Naive B cell (primary cell): ENCODE results near the gene XPO5. TPM values are rescaled to one million over a fixed set of nuclear protein-coding genes. Genes with fewer than 3 reads are reported as not detected.

Experiments
- ATAC-seq, 2 donors: fragments of 150-1000 bp; cut with Tn5 transposase; 2 replicates each; pipeline ENCODE4 v1.10.0; 2021; ENCODE audit warnings: low read depth in 2 of 2, mild to moderate bottlenecking in 2 of 2, moderate library complexity in 2 of 2
- DNase-seq: peaks from one replicate; pipeline ENCODE4 v3.0.0; 2022
- H3K27ac Mint-ChIP-seq, 6 donors: one replicate each; pipeline ENCODE4 v1.8.0; 2020 to 2022; ENCODE audit warnings: mild to moderate bottlenecking in 6 of 6, mixed read lengths in 6 of 6, moderate library complexity in 5 of 6, inconsistent platforms in 2 of 6
- H3K27me3 Mint-ChIP-seq, 3 donors: one replicate each; pipeline ENCODE4 v1.8.0; 2021 to 2022; ENCODE audit warnings: mixed read lengths in 3 of 3, mild to moderate bottlenecking in 1 of 3
- H3K36me3 Mint-ChIP-seq, 2 donors: one replicate each; pipeline ENCODE4 v1.8.0; 2020 to 2022; ENCODE audit warnings: mixed read lengths in 2 of 2, inconsistent platforms in 1 of 2, mild to moderate bottlenecking in 1 of 2
- H3K4me1 Mint-ChIP-seq, 3 donors: one replicate each; pipeline ENCODE4 v1.8.0; 2020 to 2022; ENCODE audit warnings: mixed read lengths in 3 of 3, inconsistent platforms in 1 of 3, mild to moderate bottlenecking in 1 of 3, moderate library complexity in 1 of 3
- H3K4me3 Mint-ChIP-seq, 8 donors: one replicate each; pipeline ENCODE4 v1.8.0; 2020 to 2022; ENCODE audit warnings: mild to moderate bottlenecking in 8 of 8, mixed read lengths in 8 of 8, moderate library complexity in 8 of 8, inconsistent platforms in 2 of 8
- H3K9me3 Mint-ChIP-seq, 7 donors: one replicate each; pipeline ENCODE4 v1.8.0; 2020 to 2022; ENCODE audit warnings: mixed read lengths in 7 of 7, mild to moderate bottlenecking in 5 of 7, inconsistent platforms in 2 of 7, moderate library complexity in 1 of 7
- polyA plus RNA-seq, 6 donors: library from polyadenylated mRNA; unstranded; fragments of 300-500 nt; fragmentation: Illumina TruSeq; gene quantifications; one replicate each; pipeline ENCODE4 v1.2.3, GENCODE V29; 2021; ENCODE audit warnings: low read depth in 6 of 6

XPO5 gene
- polyA plus RNA-seq, 6 donors from 2014 or later, result 5.0 to 15.3 (median 7.7) TPM

DNA sequence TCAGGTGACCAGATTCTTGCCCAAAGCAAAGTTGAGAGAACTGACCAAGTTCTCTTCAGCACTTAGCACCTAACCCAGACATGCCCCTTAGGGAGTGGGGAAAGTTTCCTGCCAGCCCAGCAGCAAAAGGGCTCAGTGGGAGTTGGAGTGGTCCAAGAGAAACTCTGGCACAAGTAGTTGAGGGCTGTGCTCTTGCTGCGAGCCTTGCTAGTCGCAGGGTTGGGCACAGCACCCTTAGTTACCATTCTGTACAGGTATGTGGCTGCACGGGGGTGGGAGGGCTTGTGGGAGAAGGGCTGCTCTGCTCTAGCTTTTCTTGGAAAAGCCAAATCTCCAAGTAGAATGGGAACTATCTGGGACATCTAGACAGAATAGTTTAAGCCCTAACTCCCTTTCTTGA is 52.6 kb downstream of the XPO5 start:
- H3K36me3 Mint-ChIP-seq, result peaks cover 15 to 17% of the 10 kb centered on the region in 2 donors
- no peaks in the 10 kb centered on the region for H3K27me3 Mint-ChIP-seq
- no peak overlapping the region for H3K27ac Mint-ChIP-seq
- DNase-seq (no peak), ATAC-seq (no peak)
- H3K9me3 Mint-ChIP-seq, result no peaks in the 10 kb centered on the region
- H3K4me1 Mint-ChIP-seq, result peaks cover 0 to 5% (median 0%) of the 10 kb centered on the region in 3 donors
- no peak overlapping the region for H3K4me3 Mint-ChIP-seq

DNA sequence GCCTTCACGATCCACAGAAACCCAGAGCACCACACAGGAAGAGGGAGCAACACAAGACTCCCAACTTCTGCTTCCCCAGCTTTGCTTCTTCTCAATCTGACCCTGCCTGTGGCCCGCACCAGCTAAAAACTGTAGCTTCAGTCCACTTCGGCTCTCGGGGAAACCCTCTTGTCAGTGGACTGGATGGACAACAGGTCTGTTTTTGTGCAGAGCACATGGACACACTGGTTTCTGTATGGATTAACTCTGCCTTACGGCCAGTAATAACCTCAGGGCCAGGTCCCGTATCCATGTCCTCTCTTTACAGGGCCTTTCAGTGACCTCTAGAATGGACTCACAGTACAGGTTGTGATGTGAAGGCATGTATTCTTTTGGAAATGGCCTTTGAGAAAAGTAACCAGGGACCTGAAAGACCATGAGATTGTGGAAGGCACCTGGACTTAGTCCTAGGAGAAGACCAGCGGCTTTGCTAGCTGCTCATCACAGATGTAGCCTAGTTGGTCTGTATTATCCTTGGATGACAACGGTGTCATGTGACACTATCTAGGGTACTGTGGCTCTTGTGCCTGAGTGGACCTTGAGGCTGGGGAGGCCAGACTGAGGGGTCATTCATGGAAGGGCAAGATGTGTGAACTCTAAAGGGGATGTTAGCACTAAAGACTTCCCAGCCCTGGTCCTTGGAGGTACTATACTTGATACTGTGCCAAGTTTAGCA is 53.1 kb downstream of the XPO5 start:
- ATAC-seq (no peak), DNase-seq (no peak)
- peaks cover 0 to 5% (median 0%) of the 10 kb centered on the region in 3 donors for H3K4me1 Mint-ChIP-seq
- H3K27ac Mint-ChIP-seq, result peak overlapping the region in 3 of 6 donors; percentile 24 to 44 (median 32)
- H3K27me3 Mint-ChIP-seq, result no peaks in the 10 kb centered on the region
- H3K9me3 Mint-ChIP-seq, result no peaks in the 10 kb centered on the region
- H3K4me3 Mint-ChIP-seq, result peak overlapping the region in 2 of 8 donors; percentile 53 to 64
- H3K36me3 Mint-ChIP-seq, result peaks cover 15 to 17% of the 10 kb centered on the region in 2 donors

DNA sequence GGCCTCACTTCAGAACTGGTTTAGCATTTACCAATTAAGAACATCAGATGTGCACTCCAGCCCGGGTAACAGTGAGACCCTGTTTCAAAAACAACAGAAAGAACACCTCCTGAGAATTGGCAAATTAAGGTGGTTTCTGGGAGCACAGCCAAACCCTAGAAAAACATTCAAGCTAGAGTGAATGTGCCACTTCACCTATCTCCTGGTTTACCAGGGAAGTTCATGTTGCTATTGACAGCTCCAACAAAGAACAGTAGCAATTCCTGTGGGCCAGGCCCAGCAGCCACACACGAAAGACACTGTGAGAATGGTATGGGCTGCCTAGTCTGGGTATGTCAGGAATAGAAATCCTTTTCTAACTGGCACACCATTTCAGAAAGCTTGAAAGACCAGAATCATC is 54.0 kb downstream of the XPO5 start:
- DNase-seq (no peak), ATAC-seq (no peak)
- peak overlapping the region in 1 of 8 donors; percentile 53 for H3K4me3 Mint-ChIP-seq
- no peaks in the 10 kb centered on the region for H3K27me3 Mint-ChIP-seq
- peaks cover 15 to 17% of the 10 kb centered on the region in 2 donors for H3K36me3 Mint-ChIP-seq
- H3K9me3 Mint-ChIP-seq, result no peaks in the 10 kb centered on the region
- H3K4me1 Mint-ChIP-seq, result peaks cover 0 to 5% (median 0%) of the 10 kb centered on the region in 3 donors
- no peak overlapping the region for H3K27ac Mint-ChIP-seq

DNA sequence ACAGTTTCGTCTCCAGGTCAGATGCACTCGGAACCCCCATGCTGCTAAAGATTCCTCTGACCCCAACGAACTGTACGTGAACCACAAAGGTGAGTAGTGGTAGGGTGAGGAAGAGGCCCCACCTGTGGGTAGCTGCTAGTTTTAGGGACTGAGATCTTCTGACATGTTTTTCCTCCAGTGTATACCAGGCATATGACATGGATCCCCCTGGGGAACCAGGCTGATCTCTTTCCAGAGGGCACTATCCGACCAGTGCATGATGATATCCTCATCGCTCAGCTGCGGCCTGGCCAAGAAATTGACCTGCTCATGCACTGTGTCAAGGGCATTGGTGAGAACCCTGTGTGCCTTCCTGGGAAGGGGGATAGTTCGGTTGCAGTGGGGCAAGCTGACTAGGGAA is 55.7 kb downstream of the XPO5 start:
- Mint-ChIP-seq H3K4me3 (peak overlapping the region in 1 of 8 donors; percentile 20), H3K9me3 (no peaks in the 10 kb centered on the region), H3K27me3 (no peaks in the 10 kb centered on the region), H3K4me1 (peaks cover 13% of the 10 kb centered on the region in 3 donors), H3K36me3 (peaks cover 5 to 12% of the 10 kb centered on the region in 2 donors), H3K27ac (peak overlapping the region in 1 of 6 donors; percentile 15)
- no peak for ATAC-seq
- no peak for DNase-seq

DNA sequence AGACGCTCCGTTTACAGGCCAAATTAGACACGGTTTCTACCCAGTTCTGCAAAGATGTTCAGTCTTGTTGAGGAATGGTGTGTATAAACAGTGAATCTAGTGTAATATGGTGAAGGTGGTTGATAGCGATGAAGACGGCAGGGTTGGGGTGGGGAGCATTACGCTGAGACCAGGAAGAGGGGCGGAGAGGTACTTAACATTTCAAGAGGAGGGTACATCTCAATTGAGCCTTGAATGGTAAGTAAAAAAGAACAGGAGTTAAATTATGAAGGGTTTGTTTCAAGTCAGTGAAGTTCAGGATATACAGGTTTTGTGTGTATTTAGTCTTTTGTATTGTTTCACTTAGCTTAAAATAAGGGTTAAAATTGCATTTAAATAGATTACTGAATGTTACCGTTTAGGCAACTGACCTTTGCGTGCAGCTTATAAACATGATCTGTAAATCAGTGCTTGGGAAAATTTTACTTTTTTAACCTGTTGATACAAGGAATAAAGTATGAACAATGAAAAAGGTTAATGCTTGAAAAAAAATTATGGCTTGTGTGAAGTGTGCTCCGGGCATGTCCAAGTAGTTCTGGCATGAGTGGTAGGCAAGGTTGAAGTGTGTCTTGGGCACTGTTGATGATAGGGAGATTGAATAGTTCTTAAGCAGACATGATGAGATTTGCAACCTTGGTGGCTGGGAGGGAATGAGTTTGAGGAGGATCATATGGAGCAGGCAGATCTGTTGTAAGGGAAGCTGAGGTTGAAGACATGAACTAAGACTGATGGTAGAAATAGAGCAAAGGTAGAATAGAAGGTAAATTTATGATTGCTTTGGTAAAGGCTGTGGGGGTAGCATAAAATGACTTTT is 58.1 kb downstream of the XPO5 start:
- no peak for DNase-seq
- H3K36me3 Mint-ChIP-seq, result peaks cover 0 to 19% of the 10 kb centered on the region in 2 donors

DNA sequence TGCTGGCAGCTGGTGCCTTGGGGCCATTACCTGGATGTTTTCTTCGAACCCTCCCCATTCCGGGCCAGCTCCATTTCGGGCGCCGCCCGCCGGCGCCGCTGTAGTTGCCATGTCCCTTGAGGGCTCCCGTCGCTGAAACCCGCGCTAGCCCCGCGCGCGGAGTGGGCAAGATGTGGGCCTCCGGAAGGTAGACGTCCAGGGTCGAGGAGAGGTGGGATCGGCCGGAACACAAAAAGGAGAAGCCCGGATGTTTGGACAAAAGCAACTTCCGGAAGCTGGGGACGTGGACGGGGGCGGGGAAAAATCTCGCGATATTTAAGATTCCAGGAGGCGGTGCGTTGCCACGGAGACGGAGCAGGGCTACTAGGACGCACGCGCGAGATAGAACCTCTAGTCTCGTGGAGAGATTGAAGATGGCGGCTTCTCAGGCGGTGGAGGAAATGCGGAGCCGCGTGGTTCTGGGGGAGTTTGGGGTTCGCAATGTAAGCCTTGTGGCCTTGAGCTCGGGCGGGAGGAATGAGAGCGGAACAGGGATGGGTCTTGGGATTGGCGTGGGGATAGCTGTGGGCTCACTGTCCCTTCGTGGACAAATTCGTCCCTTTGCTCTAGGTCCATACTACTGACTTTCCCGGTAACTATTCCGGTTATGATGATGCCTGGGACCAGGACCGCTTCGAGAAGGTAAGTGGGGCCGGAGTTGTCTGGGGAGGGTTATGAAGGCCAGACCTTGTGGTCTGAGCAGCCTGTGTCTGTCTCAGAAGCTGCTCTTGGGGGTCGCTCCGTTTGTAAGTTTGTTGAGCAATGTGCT is 58.9 kb downstream of the XPO5 start, which contains the start of the genes POLR1C and YIPF3:
POLR1C (plus strand) TSS at position 393 of the 808 bp plus-strand sequence; CDS start at position 414, 21 bp downstream.
YIPF3 (minus strand) TSS at position 230 of the 808 bp plus-strand sequence; CDS start at position 111, 119 bp downstream.
- H3K27me3 Mint-ChIP-seq, result no peaks in the 10 kb centered on the region
- H3K9me3 Mint-ChIP-seq, result no peaks in the 10 kb centered on the region
- ATAC-seq (peak; percentile 96), DNase-seq (peak; percentile 95)
- H3K4me3 Mint-ChIP-seq, result no peak within 1 kb of the TSS
- H3K36me3 Mint-ChIP-seq, result peaks cover 0 to 19% of the 10 kb centered on the region in 2 donors
- peaks cover 22 to 29% (median 24%) of the 10 kb centered on the region in 3 donors for H3K4me1 Mint-ChIP-seq
- peak within 1 kb of the TSS in 1 of 6 donors; percentile 10 for H3K27ac Mint-ChIP-seq

More for the DNA sequence above, 58.1 kb downstream of the XPO5 start:
- Mint-ChIP-seq H3K4me3 (no peak overlapping the region), H3K27me3 (no peaks in the 10 kb centered on the region), H3K9me3 (no peaks in the 10 kb centered on the region), H3K4me1 (peaks cover 19 to 29% (median 22%) of the 10 kb centered on the region in 3 donors), H3K27ac (no peak overlapping the region)
- peak in 1 of 2 donors; percentile 0 for ATAC-seq

DNA sequence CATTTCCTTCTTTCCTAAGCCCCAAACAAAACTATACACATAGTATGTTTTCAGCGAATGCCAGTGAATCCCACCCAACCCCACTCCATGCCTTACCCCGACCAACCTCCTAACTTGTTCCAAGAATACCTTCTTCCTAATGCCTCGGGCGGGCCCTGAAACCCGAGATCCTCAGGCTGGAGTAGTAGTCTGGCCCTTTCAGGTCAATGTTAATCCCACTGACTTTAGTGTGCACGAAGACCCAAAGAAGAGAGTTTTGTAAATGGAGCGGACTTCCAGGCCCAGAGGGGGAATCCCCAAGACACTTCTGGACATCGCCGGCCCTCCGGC is 59.5 kb downstream of the XPO5 start:
- H3K27me3 Mint-ChIP-seq, result no peaks in the 10 kb centered on the region
- H3K27ac Mint-ChIP-seq, result no peak overlapping the region
- H3K4me1 Mint-ChIP-seq, result peaks cover 26 to 35% (median 30%) of the 10 kb centered on the region in 3 donors
- H3K4me3 Mint-ChIP-seq, result no peak overlapping the region
- H3K36me3 Mint-ChIP-seq, result peaks cover 0 to 23% of the 10 kb centered on the region in 2 donors
- ATAC-seq (peak; percentile 1), DNase-seq (no peak)
- H3K9me3 Mint-ChIP-seq, result no peaks in the 10 kb centered on the region

DNA sequence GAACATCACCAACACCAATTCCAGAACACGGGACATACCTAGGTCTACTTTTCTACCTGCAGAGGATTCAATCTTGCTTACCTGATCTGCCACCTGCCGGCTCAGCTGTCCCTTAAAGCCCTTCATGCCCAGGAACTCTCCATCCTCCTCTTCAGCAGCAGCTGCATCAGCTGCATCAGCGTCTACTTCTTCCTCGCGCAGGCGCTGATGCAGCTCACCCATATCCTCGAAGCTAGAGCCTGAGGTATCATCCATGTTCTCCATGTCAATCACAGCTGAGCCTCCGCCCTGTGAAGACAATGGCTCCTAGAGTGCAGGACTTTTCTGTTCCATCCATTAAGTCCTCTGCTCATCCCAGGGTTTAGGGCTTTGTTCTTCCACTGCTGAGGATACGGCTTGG is 60.0 kb downstream of the XPO5 start:
- Mint-ChIP-seq H3K4me3 (no peak overlapping the region), H3K36me3 (peaks cover 0 to 23% of the 10 kb centered on the region in 2 donors), H3K27ac (peak overlapping the region in 1 of 6 donors; percentile 10), H3K9me3 (no peaks in the 10 kb centered on the region), H3K4me1 (peaks cover 26 to 36% (median 31%) of the 10 kb centered on the region in 3 donors), H3K27me3 (no peaks in the 10 kb centered on the region)
- DNase-seq (no peak), ATAC-seq (no peak)

DNA sequence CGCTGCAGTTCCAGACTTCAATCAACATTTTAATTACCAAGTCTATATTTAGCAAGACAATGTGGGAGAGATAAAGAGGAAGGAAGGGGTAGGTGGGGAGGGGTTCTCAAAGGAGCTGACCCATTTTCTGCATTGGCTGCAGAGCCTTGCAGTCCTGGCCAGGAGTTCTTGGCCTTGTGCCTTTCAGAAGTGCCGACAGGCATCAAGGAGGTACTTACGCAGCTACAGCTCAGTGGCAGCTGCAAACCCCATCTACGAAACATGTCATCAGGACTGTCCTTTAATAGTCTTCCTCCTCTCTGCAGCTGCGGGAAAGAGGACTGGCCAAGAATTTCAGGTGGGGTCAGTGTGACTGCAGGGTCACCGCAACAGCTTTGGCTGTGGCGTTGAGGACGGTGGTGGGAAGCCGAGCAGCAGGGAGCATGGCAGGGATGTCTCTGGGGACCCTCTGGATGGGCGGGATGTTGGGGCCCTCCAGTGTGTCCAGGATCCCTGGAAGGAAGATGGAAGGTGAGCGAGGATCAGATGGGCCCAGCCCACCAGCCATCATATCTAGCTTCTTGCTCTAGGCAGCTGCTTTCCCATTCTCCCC is 63.9 kb downstream of the XPO5 start:
- peak overlapping the region in 1 of 6 donors; percentile 86 for H3K27ac Mint-ChIP-seq
- H3K27me3 Mint-ChIP-seq, result peaks cover 11 to 18% (median 17%) of the 10 kb centered on the region in 3 donors
- ATAC-seq (no peak), DNase-seq (no peak)
- peaks cover 8 to 18% of the 10 kb centered on the region in 2 donors for H3K36me3 Mint-ChIP-seq
- H3K4me3 Mint-ChIP-seq, result peak overlapping the region in 5 of 8 donors; percentile 30 to 81 (median 38)
- no peaks in the 10 kb centered on the region for H3K9me3 Mint-ChIP-seq
- H3K4me1 Mint-ChIP-seq, result peaks cover 40 to 56% (median 52%) of the 10 kb centered on the region in 3 donors

DNA sequence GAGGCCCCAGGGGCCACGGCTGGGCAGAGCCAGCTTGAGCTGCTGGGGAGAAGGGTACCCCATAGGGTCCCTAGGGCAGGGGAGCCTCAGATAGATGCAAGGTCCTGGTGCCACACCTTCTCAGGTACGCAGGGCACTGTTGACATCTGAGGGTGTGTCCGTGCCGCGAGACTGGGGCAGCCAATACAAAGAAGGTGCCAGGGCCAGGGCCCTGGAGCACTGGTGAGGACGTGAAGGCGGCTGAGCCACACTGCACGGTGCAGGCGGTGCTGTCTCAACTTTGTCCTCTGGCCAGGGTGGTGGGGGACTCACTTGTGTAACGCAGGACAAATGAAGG is 65.0 kb downstream of the XPO5 start:
- ATAC-seq (no peak), DNase-seq (no peak)
- Mint-ChIP-seq H3K36me3 (peaks cover 13 to 18% of the 10 kb centered on the region in 2 donors), H3K27ac (peak overlapping the region in 4 of 6 donors; percentile 52 to 76 (median 72)), H3K9me3 (no peaks in the 10 kb centered on the region), H3K4me3 (peak overlapping the region in 7 of 8 donors; percentile 47 to 88 (median 81)), H3K27me3 (peaks cover 11 to 18% (median 17%) of the 10 kb centered on the region in 3 donors), H3K4me1 (peaks cover 34 to 59% (median 51%) of the 10 kb centered on the region in 3 donors)

DNA sequence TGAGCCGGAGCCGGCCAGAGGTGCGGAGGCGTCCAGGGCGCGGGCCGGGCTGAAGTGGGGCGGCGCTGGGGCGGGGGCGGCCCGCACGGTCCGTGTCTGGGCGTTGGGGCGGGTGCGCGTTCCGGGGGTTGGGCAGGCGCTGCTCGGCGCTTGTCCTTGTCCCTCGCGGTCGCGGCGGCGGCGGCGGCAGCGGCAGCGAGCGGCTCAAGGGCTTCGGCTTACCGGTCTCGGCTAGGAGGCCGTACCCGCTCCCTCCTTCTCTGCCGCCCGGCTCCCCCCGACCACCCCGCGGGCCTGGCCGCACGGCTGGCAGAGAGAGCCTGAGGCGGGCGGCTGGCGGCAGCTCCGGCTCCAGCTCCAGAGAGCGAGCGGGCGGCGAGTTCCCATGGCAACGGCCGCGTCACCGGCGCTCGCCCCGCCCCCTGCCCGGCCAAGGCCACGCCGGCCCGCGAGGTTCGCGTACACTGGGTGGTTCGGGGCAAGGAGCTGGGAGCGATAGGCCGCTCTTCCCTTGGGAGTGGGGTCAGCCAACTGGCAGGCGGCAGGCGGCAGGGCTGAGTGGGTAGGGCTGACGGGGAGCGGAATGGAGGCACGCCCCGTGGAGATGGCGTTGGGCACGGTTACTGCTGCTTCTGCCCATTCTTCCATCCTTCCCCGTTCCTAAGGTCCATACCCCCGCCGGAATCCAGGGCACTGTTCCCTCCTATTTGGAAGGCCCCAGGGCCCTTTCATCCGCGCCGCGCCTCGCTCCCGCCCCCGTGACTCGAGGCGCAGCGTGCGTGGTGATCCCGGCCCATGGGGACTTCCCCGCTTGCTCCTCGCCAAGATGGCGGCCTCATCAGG is 65.6 kb downstream of the XPO5 start, which contains the start of gene LRRC73:
LRRC73 (minus strand) TSS at position 363 of the 843 bp plus-strand sequence. CDS start 561 bp downstream, outside the sequence.
- Mint-ChIP-seq H3K27me3 (peaks cover 11 to 18% (median 17%) of the 10 kb centered on the region in 3 donors), H3K4me1 (peaks cover 28 to 53% (median 45%) of the 10 kb centered on the region in 3 donors), H3K9me3 (no peaks in the 10 kb centered on the region), H3K36me3 (peaks cover 13 to 18% of the 10 kb centered on the region in 2 donors), H3K4me3 (peak within 1 kb of the TSS; percentile 76 to 93 (median 88)), H3K27ac (peak within 1 kb of the TSS in 5 of 6 donors; percentile 75 to 85 (median 80))
- peak; percentile 84 for DNase-seq
- ATAC-seq, result peak; percentile 83 to 85
